Calu3 (cell line): ENCODE results near the gene HMCN2. TPM values are rescaled to one million over a fixed set of nuclear protein-coding genes. Genes with fewer than 3 reads are reported as not detected.

Experiments used
- BruUV-seq: library from RNA; stranded (reverse); fragments of 400-500 nt; replicated peaks from 2 replicates; lab custom pipeline; 2021; lab: Mats Ljungman, UMichigan
- CTCF ChIA-PET: fragments of 300-600 bp; sonication (Branson Sonifier 250); formaldehyde crosslinking; loops from one replicate; lab custom pipeline; 2022; ENCODE audit warnings: antibody characterized with exemption; lab: Charles Lee
- DNase-seq: peaks from one replicate; pipeline ENCODE4 v3.0.0; 2022
- H3K27ac Mint-ChIP-seq: one replicate; pipeline ENCODE4 v1.8.0; 2022; ENCODE audit warnings: mixed read lengths; ENCODE audit not compliant: unreplicated experiment
- H3K27me3 Mint-ChIP-seq: one replicate; pipeline ENCODE4 v1.8.0; 2022; ENCODE audit warnings: mixed read lengths; ENCODE audit not compliant: unreplicated experiment
- H3K36me3 Mint-ChIP-seq: one replicate; pipeline ENCODE4 v1.8.0; 2022; ENCODE audit warnings: mild to moderate bottlenecking, moderate library complexity, mixed read lengths; ENCODE audit not compliant: insufficient read depth, unreplicated experiment
- H3K4me1 Mint-ChIP-seq: one replicate; pipeline ENCODE4 v1.8.0; 2022; ENCODE audit warnings: mild to moderate bottlenecking, low read depth, mixed read lengths; ENCODE audit not compliant: unreplicated experiment
- H3K4me3 Mint-ChIP-seq: one replicate; pipeline ENCODE4 v1.8.0; 2022; ENCODE audit warnings: mild to moderate bottlenecking, low read depth, moderate library complexity, mixed read lengths; ENCODE audit not compliant: unreplicated experiment
- H3K9me3 Mint-ChIP-seq: one replicate; pipeline ENCODE4 v1.8.0; 2022; ENCODE audit warnings: low read depth, mixed read lengths; ENCODE audit not compliant: unreplicated experiment
- CTCF ChIP-seq: fragments of 200-600 bp; IDR thresholded peaks from one replicate; pipeline ENCODE4 v1.8.0; 2022; ENCODE audit warnings: antibody characterized with exemption; ENCODE audit not compliant: unreplicated experiment
- intact Hi-C: fragments of 100-400 bp; cut with micrococcal nuclease; formaldehyde crosslinking; loops from one replicate; pipeline ENCODE4 v1.10.0; 2022; ENCODE audit not compliant: unreplicated experiment
- total RNA-seq: library from RNA; stranded (reverse); gene quantifications from 2 replicates; pipeline ENCODE4 v1.2.3, GENCODE V29; 2022

Gene HMCN2
- total RNA-seq, 1 experiment from 2014 or later: not detected

GRCh38 chr9:130263601-130264413 lies 1.8 kb upstream of the HMCN2 start:
- Mint-ChIP-seq H3K36me3 (no peaks in the 10 kb centered on the region), H3K4me1 (peaks cover 8% of the 10 kb centered on the region), H3K4me3 (no peak overlapping the region), H3K27me3 (peaks cover 91% of the 10 kb centered on the region), H3K9me3 (no peaks in the 10 kb centered on the region), H3K27ac (no peak overlapping the region)
- CTCF ChIA-PET: no interaction called here
- no TSS peak for BruUV-seq
- intact Hi-C loops: no loop called here
- no peak for TF ChIP-seq CTCF
- no peak for DNase-seq

- no peak overlapping the region for H3K4me3 Mint-ChIP-seq
- H3K27ac Mint-ChIP-seq: no peak overlapping the region
- H3K27me3 Mint-ChIP-seq: peaks cover 89% of the 10 kb centered on the region
- CTCF ChIA-PET: interaction anchor here (0.6 kb wide), 2 partner anchors 22 to 92 kb away, joined by 7 to 11 read pairs; partner anchors contain the start of gene NCS1
- peaks cover 8% of the 10 kb centered on the region for H3K4me1 Mint-ChIP-seq
- intact Hi-C loops: no loop called here
- no peak for DNase-seq
- TF ChIP-seq CTCF: no peak
- no peaks in the 10 kb centered on the region for H3K9me3 Mint-ChIP-seq
- BruUV-seq: no TSS peak
- H3K36me3 Mint-ChIP-seq: no peaks in the 10 kb centered on the region
Measured at GRCh38 chr9:130264414-130265350, 878 bp upstream of the HMCN2 start.

DNA sequence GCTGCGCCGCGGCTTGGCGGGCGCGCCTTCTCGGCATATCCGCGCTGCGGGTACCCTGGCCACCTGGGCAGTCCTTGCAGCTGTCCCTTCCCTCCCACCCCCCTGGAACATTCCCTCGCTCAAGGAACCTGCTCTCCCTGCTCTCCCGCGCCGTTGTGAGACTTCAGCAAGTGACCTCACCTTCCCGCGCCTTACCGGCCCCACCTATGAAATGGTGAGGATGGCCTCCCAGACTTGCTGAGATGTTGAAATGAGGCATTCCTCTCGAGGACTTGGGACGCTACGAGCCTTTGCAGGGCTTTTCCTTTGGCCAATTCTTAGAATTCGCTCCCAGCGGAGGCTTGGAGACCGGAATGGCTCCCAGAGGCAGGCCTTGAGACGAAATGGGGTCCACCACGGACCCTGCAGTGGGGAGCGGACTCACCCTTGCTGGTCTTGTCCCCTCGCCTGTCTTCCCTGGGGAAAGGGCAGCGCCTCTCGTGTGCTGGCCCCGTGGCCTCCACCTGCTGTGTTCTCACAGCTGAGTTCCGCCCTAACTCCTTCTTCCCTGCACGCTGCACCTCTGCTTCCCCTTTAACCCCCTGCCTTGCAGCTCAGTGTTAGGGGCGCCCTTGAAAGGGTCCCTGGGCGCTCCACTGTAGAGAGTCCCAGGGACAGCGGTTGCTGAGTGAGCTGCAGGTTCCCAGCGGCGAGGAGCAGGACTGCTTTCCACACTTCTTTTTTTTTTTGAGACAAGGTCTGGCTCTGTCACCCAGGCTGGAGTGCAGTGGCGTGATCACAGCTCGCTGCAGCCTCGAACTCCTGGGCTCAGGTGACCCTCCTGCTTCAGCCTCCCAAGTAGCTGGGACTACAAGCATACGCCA lies 907 bp downstream of the HMCN2 start:
- Mint-ChIP-seq H3K27me3 (peaks cover 72% of the 10 kb centered on the region), H3K27ac (no peak overlapping the region), H3K4me3 (no peak overlapping the region), H3K4me1 (peaks cover 8% of the 10 kb centered on the region), H3K9me3 (no peaks in the 10 kb centered on the region), H3K36me3 (no peaks in the 10 kb centered on the region)
- no peak for TF ChIP-seq CTCF
- no peak for DNase-seq
- intact Hi-C loops: no loop called here
- CTCF ChIA-PET: interaction anchor here (0.6 to 0.7 kb wide), 2 partner anchors 198 to 256 kb away, joined by 3 read pairs; no protein-coding TSS in a partner anchor
- no TSS peak for BruUV-seq

DNA sequence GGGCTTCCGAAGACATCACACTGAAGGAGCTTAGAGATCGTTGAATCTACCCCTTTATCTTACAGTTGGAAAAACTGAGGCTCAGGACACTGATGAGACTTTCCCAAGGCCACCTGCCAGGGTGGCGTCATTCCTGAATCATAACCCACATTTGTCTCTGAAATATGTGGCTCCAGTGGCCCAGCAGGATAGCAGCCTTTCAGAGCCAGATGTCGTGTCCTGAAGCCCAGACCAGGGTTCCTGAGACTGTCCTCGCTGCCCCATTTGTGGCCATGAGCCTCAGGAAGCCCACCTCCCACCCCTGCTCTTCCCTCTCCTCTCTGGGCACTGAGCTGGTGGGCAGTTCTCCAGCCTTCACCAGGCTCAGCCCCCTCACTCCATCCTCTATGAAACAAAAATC lies 2.4 kb downstream of the HMCN2 start:
- TF ChIP-seq CTCF: no peak
- CTCF ChIA-PET: no interaction called here
- no peaks in the 10 kb centered on the region for H3K36me3 Mint-ChIP-seq
- no peak for DNase-seq
- H3K27me3 Mint-ChIP-seq: peaks cover 57% of the 10 kb centered on the region
- peaks cover 8% of the 10 kb centered on the region for H3K4me1 Mint-ChIP-seq
- no TSS peak for BruUV-seq
- H3K27ac Mint-ChIP-seq: no peak overlapping the region
- H3K9me3 Mint-ChIP-seq: no peaks in the 10 kb centered on the region
- intact Hi-C loops: no loop called here
- no peak overlapping the region for H3K4me3 Mint-ChIP-seq
